DND-41 (cell line): ENCODE data around the gene RNF215.

Source experiments
- ATAC-seq: fragments of 200-7000 bp; cut with Tn5 transposase; 3 replicates; pipeline ENCODE4 v1.9.1; 2021; ENCODE audit warnings: low read depth; ENCODE audit not compliant: insufficient read depth
- DNase-seq: peaks from one replicate; pipeline ENCODE4 v3.0.0-alpha.2; 2020
- H2AFZ ChIP-seq: 2 replicates; pipeline ENCODE4 v1.6.0; 2012; ENCODE audit warnings: low read depth, low read length
- H3K27ac ChIP-seq: 2 replicates; pipeline ENCODE4 v1.5.1; 2012; ENCODE audit warnings: low read length, inconsistent platforms
- H3K27me3 ChIP-seq: fragments of 200-600 bp; sonication (generic); 2 replicates; pipeline ENCODE4 v1.6.0; 2012; ENCODE audit warnings: low read length, mild to moderate bottlenecking, inconsistent platforms; ENCODE audit not compliant: insufficient read depth, poor library complexity
- H3K36me3 ChIP-seq: 2 replicates; pipeline ENCODE4 v1.5.1; 2012; ENCODE audit warnings: low read length, inconsistent platforms; ENCODE audit not compliant: insufficient read depth
- H3K4me1 ChIP-seq: 2 replicates; pipeline ENCODE4 v1.5.1; 2012; ENCODE audit warnings: mild to moderate bottlenecking, low read length; ENCODE audit not compliant: insufficient read depth
- H3K4me2 ChIP-seq: 2 replicates; pipeline ENCODE4 v1.6.0; 2012; ENCODE audit warnings: mild to moderate bottlenecking, moderate library complexity, low read length, inconsistent platforms; ENCODE audit not compliant: insufficient read depth
- H3K4me3 ChIP-seq, 2 experiments: fragments of 200-600 bp in 1 of 2; shearing (Covaris generic) in 1 of 2; 2 replicates each; pipeline ENCODE4 v1.5.1; 2012 to 2016; ENCODE audit warnings: inconsistent platforms in 2 of 2, low read length in 2 of 2, mild to moderate bottlenecking in 2 of 2, low read depth in 1 of 2, moderate library complexity in 1 of 2
- H3K79me2 ChIP-seq: 2 replicates; pipeline ENCODE4 v1.6.0; 2012; ENCODE audit warnings: low read length, inconsistent platforms; ENCODE audit not compliant: insufficient read depth
- H3K9ac ChIP-seq: 2 replicates; pipeline ENCODE4 v1.6.0; 2012; ENCODE audit warnings: low read depth, mild to moderate bottlenecking, inconsistent platforms, low read length, moderate library complexity
- H3K9me3 ChIP-seq: 2 replicates; pipeline ENCODE4 v1.5.1; 2012; ENCODE audit warnings: low read length, moderate library complexity, mild to moderate bottlenecking, inconsistent platforms; ENCODE audit not compliant: insufficient read depth, severe bottlenecking
- H4K20me1 ChIP-seq: 2 replicates; pipeline ENCODE4 v1.6.0; 2012; ENCODE audit warnings: low read length; ENCODE audit not compliant: insufficient read depth
- CTCF ChIP-seq: IDR thresholded peaks from 2 replicates; pipeline ENCODE4 v1.5.1; 2012; ENCODE audit warnings: borderline replicate concordance, low read length, moderate library complexity, mild to moderate bottlenecking; ENCODE audit not compliant: poor library complexity, severe bottlenecking; ENCODE audit errors: extremely low read depth
- EZH2 ChIP-seq: IDR thresholded peaks from 3 replicates; pipeline ENCODE4 v1.6.1; 2012; ENCODE audit warnings: borderline replicate concordance, low read depth, mild to moderate bottlenecking, moderate library complexity, low read length, inconsistent platforms; ENCODE audit not compliant: severe bottlenecking

The RNF215 gene

GRCh38 chr22:30361916-30362650 lies 25.1 kb downstream of the RNF215 start:
- no peak for TF ChIP-seq CTCF
- no peak for TF ChIP-seq EZH2
- H3K4me2 ChIP-seq, result no peak overlapping the region
- H3K9ac ChIP-seq, result no peak overlapping the region
- ATAC-seq (peak; percentile 62; the same call in 1 of the 3 replicates), DNase-seq (no peak)
- no peaks in the 10 kb centered on the region for H3K79me2 ChIP-seq
- H3K36me3 ChIP-seq, result no peaks in the 10 kb centered on the region
- H4K20me1 ChIP-seq, result no peaks in the 10 kb centered on the region
- H2AFZ ChIP-seq, result no peak overlapping the region
- no peaks in the 10 kb centered on the region for H3K9me3 ChIP-seq
- H3K4me1 ChIP-seq, result peaks cover 16% of the 10 kb centered on the region
- H3K27me3 ChIP-seq, result no peaks in the 10 kb centered on the region
- no peak overlapping the region for H3K27ac ChIP-seq
- no peak overlapping the region for H3K4me3 ChIP-seq

- ATAC-seq, result no peak
- H3K4me3 ChIP-seq, result no peak overlapping the region
Measured at GRCh38 chr22:30358541-30358940, 28.7 kb downstream of the RNF215 start.

GRCh38 chr22:30357650-30358215 lies 29.5 kb downstream of the RNF215 start:
- Histone ChIP-seq H3K9me3 (no peaks in the 10 kb centered on the region), H3K4me1 (peaks cover 42% of the 10 kb centered on the region), H3K9ac (peak overlapping the region; percentile 98; the same call in 1 of the 2 replicates), H3K27ac (no peak overlapping the region), H3K36me3 (peaks cover 27% of the 10 kb centered on the region), H2AFZ (no peak overlapping the region), H3K79me2 (peaks cover 42% of the 10 kb centered on the region), H3K4me2 (peak overlapping the region; percentile 78), H3K27me3 (no peaks in the 10 kb centered on the region), H4K20me1 (peaks cover 32% of the 10 kb centered on the region), H3K4me3 (no peak overlapping the region)
- no peak for ATAC-seq
- TF ChIP-seq EZH2 (no peak), CTCF (no peak)
- DNase-seq, result no peak

More at GRCh38 chr22:30358541-30358940, 28.7 kb downstream of the RNF215 start:
- no peak overlapping the region for H3K9ac ChIP-seq
- no peaks in the 10 kb centered on the region for H3K27me3 ChIP-seq
- H2AFZ ChIP-seq, result no peak overlapping the region
- no peak overlapping the region for H3K4me2 ChIP-seq
- H3K9me3 ChIP-seq, result no peaks in the 10 kb centered on the region
- H3K4me1 ChIP-seq, result peaks cover 42% of the 10 kb centered on the region
- peaks cover 21% of the 10 kb centered on the region for H3K36me3 ChIP-seq
- no peak for DNase-seq
- H4K20me1 ChIP-seq, result peaks cover 27% of the 10 kb centered on the region
- TF ChIP-seq EZH2 (no peak), CTCF (no peak)
- no peak overlapping the region for H3K27ac ChIP-seq
- H3K79me2 ChIP-seq, result peaks cover 35% of the 10 kb centered on the region
